Right cardiac atrium (tissue), 5 donors: Measurements from ENCODE around the gene ENO4. TPM values are rescaled to one million over a fixed set of nuclear protein-coding genes. Genes with fewer than 3 reads are reported as not detected.

Experiments
- ATAC-seq, 2 donors: fragments of 200-7000 bp; cut with Tn5 transposase; one replicate each; pipeline versions ENCODE4 v1.8.0 to v1.9.1; 2020; ENCODE audit warnings: moderate library complexity in 2 of 2, mild to moderate bottlenecking in 1 of 2
- DNase-seq, 3 donors: peaks; one replicate each; pipeline ENCODE4 v3.0.0-alpha.2; 2020
- H3K27ac ChIP-seq: one replicate; pipeline ENCODE4 v1.5.1; 2013; ENCODE audit warnings: mild to moderate bottlenecking, low read length, control low read depth, moderate library complexity
- H3K27me3 ChIP-seq: one replicate; pipeline ENCODE4 v1.6.1; 2013; ENCODE audit not compliant: control insufficient read depth, insufficient read depth
- H3K4me1 ChIP-seq: one replicate; pipeline ENCODE4 v1.6.1; 2013; ENCODE audit warnings: low read length; ENCODE audit not compliant: control insufficient read depth, insufficient read depth
- H3K4me3 ChIP-seq: one replicate; pipeline ENCODE4 v1.5.1; 2013; ENCODE audit warnings: low read length, control low read depth
- H3K9me3 ChIP-seq: one replicate; pipeline ENCODE4 v1.6.1; 2013; ENCODE audit warnings: low read length; ENCODE audit not compliant: control insufficient read depth
- WGBS: extraction: QIAGEN DNeasy Blood & Tissue Kit; methylation state at CpG from one replicate; pipeline ENCODE4 v1.1.7; 2013; 5-methylcytosine and 5-hydroxymethylcytosine counted together
- intact Hi-C, 4 donors: fragments of 100-400 bp; cut with DNase I; formaldehyde crosslinking; loops; one replicate each; pipeline versions ENCODE4 v1.11.0 to v1.14.0; 2022 to 2023
- long read RNA-seq, 4 donors: library from polyadenylated mRNA; unstranded; transcript quantifications; one replicate each; pipeline ENCODE4 v2.0.0, GENCODE V29; 2020 to 2021
- polyA plus RNA-seq: library from polyadenylated mRNA; stranded (reverse); fragments of 200-250 nt; gene quantifications from one replicate; pipeline ENCODE4 v1.2.3, GENCODE V29; 2013
- total RNA-seq, 4 donors: library from RNA; stranded (reverse); fragmentation: NEBNext Ultra II Directional; extraction: Animal tissue kit (Norgen Biotek cat#: 25700); gene quantifications; one replicate each; pipeline ENCODE4 v1.2.1, GENCODE V29; 2021
- donor health status: healthy with polysubstance abuse.
- donor health status: DM: no; HTN: yes; CAD: no.
- donor health status: DM: no; HTN: no; CAD: no.
- donor health status: DM: no; HTN: yes; CAD: no; lungs with severe emphysema.
- donor health status: DM: yes; HTN: yes; CAD: no.

The ENO4 gene, protein sequence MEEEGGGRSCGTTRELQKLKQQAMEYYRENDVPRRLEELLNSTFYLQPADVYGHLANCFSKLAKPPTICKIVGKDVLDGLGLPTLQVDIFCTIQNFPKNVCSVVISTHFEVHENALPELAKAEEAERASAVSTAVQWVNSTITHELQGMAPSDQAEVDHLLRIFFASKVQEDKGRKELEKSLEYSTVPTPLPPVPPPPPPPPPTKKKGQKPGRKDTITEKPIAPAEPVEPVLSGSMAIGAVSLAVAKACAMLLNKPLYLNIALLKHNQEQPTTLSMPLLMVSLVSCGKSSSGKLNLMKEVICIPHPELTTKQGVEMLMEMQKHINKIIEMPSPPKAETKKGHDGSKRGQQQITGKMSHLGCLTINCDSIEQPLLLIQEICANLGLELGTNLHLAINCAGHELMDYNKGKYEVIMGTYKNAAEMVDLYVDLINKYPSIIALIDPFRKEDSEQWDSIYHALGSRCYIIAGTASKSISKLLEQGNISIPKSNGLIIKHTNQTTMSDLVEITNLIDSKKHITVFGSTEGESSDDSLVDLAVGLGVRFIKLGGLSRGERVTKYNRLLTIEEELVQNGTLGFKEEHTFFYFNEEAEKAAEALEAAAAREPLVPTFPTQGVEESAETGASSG
- total RNA-seq: under 1 TPM; 0.24 to 0.36 (median 0.27) TPM
- 0.07 TPM for polyA plus RNA-seq
- long read RNA-seq, donor 1: 0 reads
- long read RNA-seq, donor 2: 0 reads
- long read RNA-seq, donor 3, partial matches to known transcripts: 0 of 3 reads
- long read RNA-seq, donor 3, other reads (novel, unspliced or antisense): 1 of 3 reads
- long read RNA-seq, donor 4: 0 reads

DNA sequence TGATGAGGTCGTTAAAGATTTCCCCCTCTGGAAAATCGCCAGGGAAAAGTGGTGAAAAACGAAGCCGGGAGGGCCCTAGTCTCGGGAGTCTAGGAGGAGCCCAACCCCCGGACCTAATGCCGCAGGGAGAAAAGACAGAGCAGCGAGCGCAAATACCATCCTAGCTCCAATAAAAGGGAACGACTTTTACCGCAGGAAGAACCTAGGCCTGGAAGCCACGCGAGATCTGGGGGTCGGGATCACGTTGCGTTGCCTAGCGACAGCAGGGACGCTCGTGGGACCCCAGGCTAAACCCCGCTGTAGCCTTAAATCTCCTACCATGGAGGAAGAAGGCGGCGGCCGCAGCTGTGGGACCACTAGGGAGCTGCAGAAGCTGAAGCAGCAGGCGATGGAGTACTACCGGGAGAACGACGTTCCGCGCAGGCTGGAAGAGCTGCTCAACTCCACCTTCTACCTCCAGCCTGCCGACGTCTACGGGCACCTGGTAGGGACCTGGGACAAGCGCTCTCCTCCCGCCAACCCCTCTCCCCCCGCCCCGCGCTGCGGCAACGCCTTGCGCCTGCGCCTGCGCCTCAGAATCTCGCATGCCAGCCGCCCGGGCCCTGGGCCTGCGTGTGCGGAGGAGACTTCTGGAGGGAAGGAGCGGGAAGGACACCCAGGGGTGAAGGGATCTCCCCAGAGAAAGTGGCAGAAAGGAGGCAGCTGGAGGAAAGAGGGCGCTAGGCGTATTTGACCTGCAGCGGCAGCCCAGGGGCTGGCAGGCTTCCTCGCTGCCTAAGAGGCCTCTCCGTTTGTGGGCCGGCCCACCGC, at the start of gene ENO4:
ENO4 (plus strand) TSS at position 252 of the 810 bp plus-strand sequence; CDS start at position 320, 68 bp downstream.
- peaks cover 9% of the 10 kb centered on the region for H3K4me1 ChIP-seq
- WGBS: 2% methylated on average over 55 of the region's 55 CpGs
- H3K27me3 ChIP-seq: no peaks in the 10 kb centered on the region
- H3K27ac ChIP-seq: peak within 1 kb of the TSS; percentile 14
- no peaks in the 10 kb centered on the region for H3K9me3 ChIP-seq
- ATAC-seq: peak; percentile 92
- H3K4me3 ChIP-seq: peak within 1 kb of the TSS; percentile 87
- intact Hi-C loops: no loop called here
- DNase-seq: peak; percentile 69 to 89 (median 88)

DNA sequence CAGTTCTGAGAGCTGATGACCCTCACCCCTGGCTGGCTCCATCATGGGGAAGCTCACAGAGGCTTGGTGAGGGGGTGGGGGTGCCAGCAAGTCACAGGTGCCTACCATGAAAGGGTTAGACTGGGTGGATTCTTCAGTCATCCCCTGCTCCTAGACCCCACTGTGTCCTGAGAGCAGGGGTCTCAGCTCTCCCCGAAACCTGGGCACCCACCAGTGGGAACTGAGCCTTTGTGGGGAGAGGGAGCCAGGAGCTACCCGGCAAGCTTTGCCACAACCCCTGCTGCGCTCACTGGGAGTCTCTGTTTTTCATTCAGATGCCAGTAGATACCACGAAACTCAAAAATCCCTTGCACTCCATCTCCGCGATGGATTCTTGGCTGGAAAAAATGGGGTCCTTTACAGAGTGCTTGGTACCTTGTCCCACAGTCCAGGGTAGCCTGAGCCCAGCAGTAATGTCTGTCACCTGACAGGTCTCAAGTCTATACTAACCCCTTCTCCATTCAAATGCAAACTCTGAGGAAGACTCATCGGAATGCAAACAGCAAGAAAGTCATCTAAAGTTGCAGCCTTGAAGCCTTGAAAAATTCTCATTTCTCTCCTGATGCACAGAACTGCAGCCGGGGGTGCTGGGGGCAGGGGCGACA, 48.9 kb upstream of the ENO4 start:
- H3K9me3 ChIP-seq: no peaks in the 10 kb centered on the region
- intact Hi-C loops: loop anchor here in 2 of 4 donors (5.0 kb wide), 1 partner anchor 367 kb away; no protein-coding TSS in a partner anchor
- ATAC-seq: no peak
- no peak for DNase-seq
- no peaks in the 10 kb centered on the region for H3K27me3 ChIP-seq
- 77% methylated on average over 9 of the region's 9 CpGs for WGBS
- no peaks in the 10 kb centered on the region for H3K4me1 ChIP-seq
- no peak overlapping the region for H3K4me3 ChIP-seq
- H3K27ac ChIP-seq: no peak overlapping the region

DNA sequence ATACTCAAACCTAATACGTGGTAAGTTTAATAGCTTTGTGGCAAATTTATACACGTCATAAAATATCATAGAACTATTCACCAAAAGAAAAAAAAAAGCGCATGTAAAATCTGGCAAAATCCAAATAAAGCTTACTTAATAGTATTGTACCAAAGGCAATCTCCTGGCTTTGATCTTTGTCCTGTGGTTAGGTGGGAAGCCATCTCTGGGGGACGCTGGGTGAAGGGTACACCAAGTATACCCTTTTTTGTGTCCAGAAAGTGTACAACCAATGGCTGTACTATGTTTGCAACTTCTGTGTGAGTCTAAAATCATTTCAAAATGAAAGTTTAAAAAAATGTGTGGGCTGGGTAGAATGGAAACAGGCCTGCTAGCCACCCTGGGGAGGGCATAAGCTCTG, 47.6 kb upstream of the ENO4 start:
- ATAC-seq (no peak), DNase-seq (no peak)
- no peaks in the 10 kb centered on the region for H3K4me1 ChIP-seq
- H3K4me3 ChIP-seq: no peak overlapping the region
- no peaks in the 10 kb centered on the region for H3K9me3 ChIP-seq
- no peak overlapping the region for H3K27ac ChIP-seq
- H3K27me3 ChIP-seq: no peaks in the 10 kb centered on the region
- 95% methylated on average over 4 of the region's 4 CpGs for WGBS
- intact Hi-C loops: loop anchor here in 2 of 4 donors (5.0 kb wide), 1 partner anchor 366 kb away; no protein-coding TSS in a partner anchor

DNA sequence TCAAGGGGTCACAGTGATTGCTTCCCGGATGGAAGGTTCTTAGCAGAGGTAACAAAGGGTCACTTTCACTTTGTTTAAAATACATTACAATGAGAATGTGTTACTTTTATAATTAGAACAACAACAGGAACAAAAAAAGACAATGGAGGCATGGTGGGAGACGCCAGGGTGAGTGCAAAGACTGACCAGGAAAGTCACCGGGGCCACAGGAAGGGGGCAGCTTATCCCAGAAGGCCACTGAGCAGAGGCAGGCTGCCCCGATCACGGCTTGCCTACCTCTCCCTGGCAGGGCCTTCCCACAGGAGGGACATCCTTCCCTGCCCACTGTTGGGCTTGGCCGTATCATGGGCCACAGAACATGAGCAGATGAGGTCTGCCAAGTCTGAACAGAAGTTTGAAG, 46.8 kb upstream of the ENO4 start:
- no peak overlapping the region for H3K27ac ChIP-seq
- H3K4me1 ChIP-seq: no peaks in the 10 kb centered on the region
- no peak overlapping the region for H3K4me3 ChIP-seq
- WGBS: 69% methylated on average over 6 of the region's 6 CpGs
- no peaks in the 10 kb centered on the region for H3K27me3 ChIP-seq
- no peaks in the 10 kb centered on the region for H3K9me3 ChIP-seq
- ATAC-seq (no peak), DNase-seq (no peak)
- intact Hi-C loops: loop anchor here in 2 of 4 donors (5.0 kb wide), 1 partner anchor 365 kb away; no protein-coding TSS in a partner anchor

DNA sequence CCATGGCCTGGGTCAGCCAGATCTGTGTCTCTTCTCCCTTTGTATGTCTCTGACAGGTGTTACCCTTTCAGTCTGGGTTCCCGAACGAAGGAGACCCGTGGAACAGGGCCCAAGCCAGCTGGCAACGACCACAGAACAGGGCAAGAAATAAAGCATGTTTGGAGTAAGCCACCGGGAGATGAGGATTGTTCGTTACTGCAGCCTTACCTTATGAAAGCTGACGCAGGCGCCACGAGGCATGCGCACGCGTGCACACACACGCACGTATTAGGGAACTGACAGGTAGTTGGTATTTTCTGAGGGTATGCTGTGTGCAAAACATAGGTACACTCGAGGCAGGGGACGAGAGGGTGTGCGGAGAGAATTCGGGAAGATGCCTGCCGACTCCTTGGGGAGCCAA, 46.4 kb upstream of the ENO4 start:
- DNase-seq (no peak), ATAC-seq (no peak)
- Histone ChIP-seq H3K27me3 (no peaks in the 10 kb centered on the region), H3K9me3 (no peaks in the 10 kb centered on the region), H3K4me3 (no peak overlapping the region), H3K27ac (no peak overlapping the region), H3K4me1 (no peaks in the 10 kb centered on the region)
- WGBS: 92% methylated on average over 19 of the region's 19 CpGs
- intact Hi-C loops: loop anchor here in 2 of 4 donors (5.0 kb wide), 1 partner anchor 364 kb away; no protein-coding TSS in a partner anchor

DNA sequence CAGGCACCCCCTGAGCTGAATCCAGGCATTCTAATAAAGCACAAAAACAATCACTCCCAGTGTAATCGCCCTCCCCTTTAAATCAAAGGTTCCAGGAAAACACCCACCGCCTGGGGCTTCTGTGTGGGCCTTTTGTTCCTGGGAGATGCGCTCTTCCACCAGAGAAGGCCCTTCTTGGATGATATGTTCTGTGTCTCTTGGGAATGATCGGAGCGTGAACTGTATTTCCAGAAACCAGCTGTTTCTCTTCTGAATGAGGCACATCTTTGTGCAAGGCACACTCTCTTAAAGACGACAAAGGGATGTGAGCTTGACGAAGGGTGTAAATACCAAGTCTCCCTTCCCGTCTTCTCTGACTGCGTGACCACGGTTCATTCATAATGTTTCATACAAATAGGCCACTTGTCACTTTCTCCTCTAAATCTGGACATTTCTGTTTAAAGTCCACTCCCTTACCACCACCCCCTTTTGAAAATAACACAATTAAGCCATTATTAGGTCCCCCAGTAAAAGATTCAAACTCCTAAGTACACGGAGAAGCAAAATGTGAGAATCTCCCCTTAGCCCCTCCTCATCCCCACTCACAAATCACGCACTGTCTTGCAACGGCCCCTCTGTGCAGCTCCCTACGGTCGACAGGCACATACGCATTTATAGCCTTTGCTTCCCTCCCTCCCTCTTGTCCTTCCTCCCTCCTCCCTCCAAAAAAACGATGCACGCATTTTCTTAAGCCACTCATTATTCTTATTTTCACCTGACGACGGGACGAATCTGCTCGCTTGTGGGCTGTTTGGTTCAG, 45.6 kb upstream of the ENO4 start:
- DNase-seq (no peak), ATAC-seq (no peak)
- H3K27ac ChIP-seq: no peak overlapping the region
- H3K9me3 ChIP-seq: no peaks in the 10 kb centered on the region
- no peak overlapping the region for H3K4me3 ChIP-seq
- H3K27me3 ChIP-seq: no peaks in the 10 kb centered on the region
- intact Hi-C loops: loop anchor here in 2 of 4 donors (5.0 kb wide), 1 partner anchor 364 kb away; no protein-coding TSS in a partner anchor
- H3K4me1 ChIP-seq: no peaks in the 10 kb centered on the region
- WGBS: 77% methylated on average over 22 of the region's 22 CpGs

DNA sequence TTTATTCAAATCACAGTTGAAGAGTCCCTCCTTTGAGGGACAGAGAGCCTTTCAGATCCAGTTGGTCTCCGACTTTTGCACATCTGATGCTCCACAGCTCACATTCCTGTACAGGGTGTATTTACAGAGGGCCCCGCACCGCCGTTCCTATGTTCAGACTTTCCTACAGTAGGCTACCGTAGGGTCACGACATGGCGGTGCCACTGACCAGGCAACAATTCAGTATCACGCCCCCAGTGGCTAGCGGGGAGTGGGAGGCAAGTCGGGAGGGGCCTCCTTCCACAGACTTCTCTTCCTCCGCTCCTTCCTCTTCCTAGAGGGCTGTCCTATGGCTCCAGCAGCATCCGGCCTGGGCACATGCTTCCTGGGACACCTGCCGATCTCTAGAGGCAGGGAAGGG, 40.6 kb upstream of the ENO4 start:
- Histone ChIP-seq H3K9me3 (no peaks in the 10 kb centered on the region), H3K27me3 (no peaks in the 10 kb centered on the region), H3K4me1 (no peaks in the 10 kb centered on the region), H3K27ac (no peak overlapping the region), H3K4me3 (no peak overlapping the region)
- intact Hi-C loops: no loop called here
- DNase-seq (no peak), ATAC-seq (no peak)
- WGBS: 91% methylated on average over 13 of the region's 13 CpGs

DNA sequence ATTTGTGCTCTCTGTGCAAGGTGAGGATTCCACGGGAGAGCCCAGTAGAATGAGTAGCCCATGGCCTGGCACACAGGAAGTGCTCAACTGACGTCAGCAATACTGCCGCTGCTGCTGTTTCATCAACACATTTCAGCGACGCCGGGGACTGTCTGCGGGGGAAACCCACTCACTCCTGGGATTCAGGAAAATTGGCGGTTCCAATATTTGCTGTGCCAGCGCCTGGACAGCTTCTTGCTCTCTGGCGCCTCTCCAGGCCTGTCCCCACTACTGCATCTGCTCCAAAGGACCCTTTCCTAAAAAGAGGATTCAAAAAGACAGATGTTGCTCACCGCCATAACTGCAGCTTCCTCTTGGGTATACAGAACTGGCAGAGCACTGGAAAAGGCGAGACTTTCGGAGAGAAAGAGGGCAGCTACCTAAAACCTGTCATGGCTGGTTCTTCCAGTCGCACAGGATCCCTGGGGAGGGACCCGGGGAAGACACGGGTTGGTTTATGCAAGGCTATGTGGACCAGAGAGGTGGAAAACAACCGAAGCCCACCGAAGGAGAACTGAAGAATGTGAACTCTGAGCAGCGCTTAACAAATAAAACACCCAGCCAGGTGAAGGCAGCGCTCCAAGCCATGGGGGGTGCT, 39.7 kb upstream of the ENO4 start:
- intact Hi-C loops: no loop called here
- DNase-seq (peak in 1 of 3 donors; percentile 35), ATAC-seq (no peak)
- H3K4me1 ChIP-seq: no peaks in the 10 kb centered on the region
- no peak overlapping the region for H3K4me3 ChIP-seq
- WGBS: 46% methylated on average over 20 of the region's 20 CpGs
- no peaks in the 10 kb centered on the region for H3K27me3 ChIP-seq
- H3K9me3 ChIP-seq: no peaks in the 10 kb centered on the region
- H3K27ac ChIP-seq: no peak overlapping the region

DNA sequence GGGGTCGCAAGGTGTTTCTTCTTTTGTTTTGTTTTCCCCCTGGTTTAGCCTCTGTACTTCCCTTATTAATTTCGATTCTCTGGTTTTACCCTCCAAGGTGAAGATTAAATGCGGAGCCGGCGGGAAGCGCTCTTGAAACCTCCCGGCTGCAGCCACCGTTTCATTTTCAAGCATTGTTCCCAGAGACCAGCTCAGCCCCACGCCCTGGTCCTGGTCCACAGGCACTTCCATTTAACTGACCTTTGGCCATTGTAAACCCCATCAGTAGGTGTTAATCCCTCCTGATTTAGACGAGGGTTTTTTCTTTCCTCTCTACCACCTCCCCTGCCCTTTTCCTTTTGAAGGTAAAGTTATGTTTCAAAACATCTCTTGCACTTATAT, 39.2 kb upstream of the ENO4 start:
- no peaks in the 10 kb centered on the region for H3K27me3 ChIP-seq
- no peaks in the 10 kb centered on the region for H3K9me3 ChIP-seq
- no peak for ATAC-seq
- H3K4me3 ChIP-seq: no peak overlapping the region
- DNase-seq: no peak
- H3K4me1 ChIP-seq: no peaks in the 10 kb centered on the region
- no peak overlapping the region for H3K27ac ChIP-seq
- 69% methylated on average over 10 of the region's 10 CpGs for WGBS
- intact Hi-C loops: no loop called here
